Lung (tissue), 12 donors: ENCODE measurements around the gene TDRD1. TPM values are rescaled to one million over a fixed set of nuclear protein-coding genes. Genes with fewer than 3 reads are reported as not detected.

ENCODE experiments used
- ATAC-seq: fragments of 200-7000 bp; cut with Tn5 transposase; one replicate; pipeline ENCODE4 v1.9.1; 2020; ENCODE audit warnings: moderate number of reproducible peaks; ENCODE audit not compliant: insufficient read depth, low FRiP score
- DNase-seq, 3 donors: peaks; one replicate each; pipeline ENCODE4 v3.0.0-alpha.2; 2013 to 2017
- H3K27ac ChIP-seq, 2 donors: one replicate each; pipeline ENCODE4 v1.5.1; 2013; ENCODE audit warnings: mild to moderate bottlenecking in 2 of 2, moderate library complexity in 2 of 2, control low read depth in 1 of 2, inconsistent platforms in 1 of 2, low read depth in 1 of 2, low read length in 1 of 2
- H3K27me3 ChIP-seq, 3 donors: one replicate each; pipeline ENCODE4 v1.5.1; 2013; ENCODE audit warnings: low read length in 2 of 3; ENCODE audit not compliant: control insufficient read depth in 3 of 3, insufficient read depth in 3 of 3
- H3K36me3 ChIP-seq, 4 donors: one replicate each; pipeline ENCODE4 v1.5.1; 2013; ENCODE audit warnings: low read length in 4 of 4, mild to moderate bottlenecking in 1 of 4, moderate library complexity in 1 of 4; ENCODE audit not compliant: control insufficient read depth in 4 of 4, insufficient read depth in 4 of 4
- H3K4me1 ChIP-seq, 5 donors: one replicate each; pipeline ENCODE4 v1.5.1; 2013; ENCODE audit warnings: low read length in 5 of 5, mild to moderate bottlenecking in 2 of 5, moderate library complexity in 1 of 5; ENCODE audit not compliant: control insufficient read depth in 5 of 5, insufficient read depth in 5 of 5
- H3K4me3 ChIP-seq: one replicate; pipeline ENCODE4 v1.5.1; 2013; ENCODE audit warnings: mild to moderate bottlenecking, control low read depth, moderate library complexity
- H3K9ac ChIP-seq, 2 donors: one replicate each; pipeline ENCODE4 v1.5.1; 2013; ENCODE audit warnings: low read length in 2 of 2, control low read depth in 1 of 2; ENCODE audit not compliant: insufficient read depth in 1 of 2
- H3K9me3 ChIP-seq, 4 donors: one replicate each; pipeline ENCODE4 v1.5.1; 2013; ENCODE audit warnings: low read length in 3 of 4, mild to moderate bottlenecking in 1 of 4, moderate library complexity in 1 of 4; ENCODE audit not compliant: control insufficient read depth in 4 of 4, insufficient read depth in 3 of 4
- CTCF ChIP-seq: IDR thresholded peaks from 2 replicates; pipeline ENCODE4 v1.5.1; 2012; ENCODE audit warnings: mild to moderate bottlenecking; ENCODE audit errors: control extremely low read depth, extremely low read depth
- WGBS, 2 donors: extraction: QIAGEN DNeasy Blood & Tissue Kit; methylation state at CpG; one replicate each; pipeline ENCODE4 v1.1.7; 2013; 5-methylcytosine and 5-hydroxymethylcytosine counted together
- polyA plus RNA-seq, 2 donors: library from polyadenylated mRNA; stranded (reverse); fragments of 200-250 nt; gene quantifications; one replicate each; pipeline ENCODE4 v1.2.1, GENCODE V29; 2013
- total RNA-seq, 2 donors: library from RNA; depleted of rRNA in 1 of 2; stranded (reverse); fragments of >200 nt in 1 of 2; gene quantifications; one replicate each; pipeline ENCODE4 v1.2.1, GENCODE V29; 2014 to 2021
- donor health status: control.
- donor health status: control.
- donor health status: Bipolar disorder and iron deficiency.
- donor health status: healthy.
- donor health status: DM: yes; HTN: yes; CAD: no.

The TDRD1 gene
- total and polyA plus RNA-seq, 4 donors, result 0.05 to 0.37 (median 0.25) TPM; not detected in 1

- H3K9ac ChIP-seq, result no peak overlapping the region
- WGBS, 2 donors, result 88 to 90% methylated on average over 3 of the region's 3 CpGs
- H3K27me3 ChIP-seq, result no peaks in the 10 kb centered on the region
- H3K4me3 ChIP-seq, result no peak overlapping the region
- no peak overlapping the region for H3K27ac ChIP-seq
- peaks cover 0 to 4% (median 2%) of the 10 kb centered on the region in 4 donors for H3K36me3 ChIP-seq
- H3K9me3 ChIP-seq, result peaks cover 0 to 5% (median 0%) of the 10 kb centered on the region in 4 donors
- no peak for DNase-seq
- no peak for TF ChIP-seq CTCF
- no peak for ATAC-seq
- peaks cover 0 to 21% (median 8%) of the 10 kb centered on the region in 5 donors for H3K4me1 ChIP-seq
Observed at GRCh38 chr10:114167985-114168384, 11.2 kb upstream of the TDRD1 start.

DNA sequence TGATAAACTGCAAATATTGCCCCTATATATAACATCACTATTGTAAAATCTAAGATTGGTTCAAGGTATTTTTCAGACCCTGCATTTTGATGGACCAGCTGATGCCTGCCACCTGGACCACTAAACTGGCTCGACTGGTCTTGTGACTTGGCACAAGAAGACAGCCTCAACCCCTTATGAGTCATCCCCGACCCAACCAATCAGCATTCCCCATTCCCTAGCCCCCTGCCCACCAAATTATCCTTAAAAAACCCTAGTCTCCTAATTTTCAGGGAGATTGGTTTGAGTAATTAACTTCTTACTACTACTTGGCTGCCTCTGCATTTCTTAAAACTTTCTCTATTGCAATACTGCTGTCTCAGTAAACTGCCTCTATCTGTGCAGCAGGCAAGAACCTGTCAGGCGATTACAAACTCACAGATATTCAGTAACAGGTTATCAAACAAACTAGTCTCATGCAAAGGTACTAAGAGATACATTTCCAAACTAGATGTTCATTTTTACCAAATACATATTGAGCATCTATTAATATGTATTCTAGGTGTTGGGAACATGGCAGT is 10.6 kb upstream of the TDRD1 start:
- Histone ChIP-seq H3K27ac (no peak overlapping the region), H3K9ac (no peak overlapping the region), H3K4me1 (peaks cover 0 to 21% (median 8%) of the 10 kb centered on the region in 5 donors), H3K4me3 (no peak overlapping the region), H3K27me3 (no peaks in the 10 kb centered on the region), H3K36me3 (peaks cover 0 to 4% (median 2%) of the 10 kb centered on the region in 4 donors), H3K9me3 (peaks cover 0 to 5% (median 0%) of the 10 kb centered on the region in 4 donors)
- TF ChIP-seq CTCF, result no peak
- no peak for ATAC-seq
- 95 to 100% methylated on average over 3 of the region's 3 CpGs for WGBS, 2 donors
- no peak for DNase-seq

GRCh38 chr10:114172216-114172615 is 6.9 kb upstream of the TDRD1 start:
- ATAC-seq, result no peak
- TF ChIP-seq CTCF, result no peak
- DNase-seq, result peak in 2 of 3 donors; percentile 34 to 35
- H3K9me3 ChIP-seq, result peaks cover 0 to 5% (median 0%) of the 10 kb centered on the region in 4 donors
- H3K27ac ChIP-seq, result peak overlapping the region in 1 of 2 donors; percentile 46
- H3K4me1 ChIP-seq, result peaks cover 0 to 21% (median 6%) of the 10 kb centered on the region in 5 donors
- H3K27me3 ChIP-seq, result peaks cover 0 to 10% (median 0%) of the 10 kb centered on the region in 3 donors
- H3K36me3 ChIP-seq, result peaks cover 0 to 4% (median 2%) of the 10 kb centered on the region in 4 donors
- 32 to 74% methylated on average over 1 of the region's 1 CpG for WGBS, 2 donors
- H3K4me3 ChIP-seq, result no peak overlapping the region
- peak overlapping the region in 1 of 2 donors; percentile 88 for H3K9ac ChIP-seq
